CD4-positive, alpha-beta T cell treated with Interleukin-4 for 1 hour (primary cell): ENCODE measurements around the gene KIF20B.
A peak's percentile ranks its signal among the peaks of the same experiment; 100 is the strongest.
"Not testable (repeated sequence)": the region's sequence is repeated elsewhere in the genome, so short reads cannot be mapped to it uniquely, and the experiment has no call there.

Experiments
- DNase-seq, 2 donors: peaks; one replicate each; pipeline ENCODE4 v3.0.0-alpha.2; 2020 to 2022

KIF20B gene

GRCh38 chr10:89693176-89693575, 8.2 kb upstream of the KIF20B start:
- no peak for DNase-seq

GRCh38 chr10:89695307-89695706, 6.1 kb upstream of the KIF20B start:
- no peak for DNase-seq

- no peak for DNase-seq
These were observed 3.4 kb upstream of the KIF20B start for GRCh38 chr10:89697946-89698345.

GRCh38 chr10:89699581-89700064, 1.8 kb upstream of the KIF20B start:
- no peak for DNase-seq

- no peak for DNase-seq
These were observed 508 bp upstream of the KIF20B start for GRCh38 chr10:89700923-89701241.

GRCh38 chr10:89702121-89702480, 711 bp downstream of the KIF20B start:
- no peak for DNase-seq

GRCh38 chr10:89705466-89705865, 4.1 kb downstream of the KIF20B start:
- no peak for DNase-seq

GRCh38 chr10:89706011-89706410, 4.6 kb downstream of the KIF20B start:
- DNase-seq = peak in 1 of 2 donors; percentile 1

GRCh38 chr10:89707372-89707771, 6.0 kb downstream of the KIF20B start:
- no peak for DNase-seq

GRCh38 chr10:89710753-89711152, 9.4 kb downstream of the KIF20B start:
- DNase-seq = no peak

GRCh38 chr10:89734616-89735015, 33.2 kb downstream of the KIF20B start:
- DNase-seq = no peak

- DNase-seq = peak in 1 of 2 donors; percentile 31
These were observed 37.3 kb downstream of the KIF20B start for GRCh38 chr10:89738551-89739209.

GRCh38 chr10:89741126-89741762, 39.9 kb downstream of the KIF20B start:
- no peak for DNase-seq

- DNase-seq = no peak
These were observed 42.6 kb downstream of the KIF20B start for GRCh38 chr10:89744026-89744425.

- DNase-seq = no peak
These were observed 44.5 kb downstream of the KIF20B start for GRCh38 chr10:89745903-89746302.

GRCh38 chr10:89750441-89750840, 49.1 kb downstream of the KIF20B start:
- no peak for DNase-seq

- DNase-seq = no peak
These were observed 54.0 kb downstream of the KIF20B start for GRCh38 chr10:89755374-89755773.

- DNase-seq = no peak
These were observed 58.1 kb downstream of the KIF20B start for GRCh38 chr10:89759531-89759930.

GRCh38 chr10:89763671-89764070, 62.3 kb downstream of the KIF20B start:
- not testable (repeated sequence) for DNase-seq

GRCh38 chr10:89771684-89772083, 70.3 kb downstream of the KIF20B start:
- no peak for DNase-seq

GRCh38 chr10:89773081-89773480, 71.7 kb downstream of the KIF20B start:
- DNase-seq = no peak

- DNase-seq = no peak
These were observed 75.3 kb downstream of the KIF20B start for GRCh38 chr10:89776665-89777064.

- no peak for DNase-seq
These were observed 81.1 kb downstream of the KIF20B start for GRCh38 chr10:89782470-89782869.

- DNase-seq = no peak
These were observed 82.0 kb downstream of the KIF20B start for GRCh38 chr10:89783406-89783805.

GRCh38 chr10:89785095-89785494, 83.7 kb downstream of the KIF20B start:
- no peak for DNase-seq
